Stimulated activated CD4-positive, alpha-beta T cell treated with anti-CD3 and anti-CD28 coated beads, Interleukin-15, amount 100 ng/mL, for 1 hour (primary cell): Measurements from ENCODE around the gene SLC35F3.

Experiments used
- DNase-seq, 2 donors: peaks; one replicate each; pipeline ENCODE4 v3.0.0-alpha.2; 2020; ENCODE audit warnings: low read depth in 1 of 2, low spot score in 1 of 2

Gene SLC35F3

GRCh38 chr1:233909195-233909594 lies 4.7 kb downstream of the SLC35F3 start:
- DNase-seq = no peak

GRCh38 chr1:233912447-233912846 lies 8.0 kb downstream of the SLC35F3 start:
- no peak for DNase-seq

- DNase-seq = no peak
These were observed 8.4 kb downstream of the SLC35F3 start for GRCh38 chr1:233912909-233913308.

GRCh38 chr1:233916706-233917105 lies 12.2 kb downstream of the SLC35F3 start:
- no peak for DNase-seq

- DNase-seq = no peak
These were observed 15.3 kb downstream of the SLC35F3 start for GRCh38 chr1:233919786-233920185.

- DNase-seq = no peak
These were observed 23.6 kb downstream of the SLC35F3 start for GRCh38 chr1:233928123-233928522.

- no peak for DNase-seq
These were observed 28.9 kb downstream of the SLC35F3 start for GRCh38 chr1:233933339-233933738.

GRCh38 chr1:233935297-233935868 lies 30.9 kb downstream of the SLC35F3 start:
- DNase-seq = no peak

GRCh38 chr1:233936422-233936821 lies 31.9 kb downstream of the SLC35F3 start:
- no peak for DNase-seq

- DNase-seq = no peak
These were observed 32.4 kb downstream of the SLC35F3 start for GRCh38 chr1:233936842-233937241.

- no peak for DNase-seq
These were observed 34.0 kb downstream of the SLC35F3 start for GRCh38 chr1:233938476-233938875.

GRCh38 chr1:233939451-233939850 lies 35.0 kb downstream of the SLC35F3 start:
- DNase-seq = no peak

- no peak for DNase-seq
These were observed 36.4 kb downstream of the SLC35F3 start for GRCh38 chr1:233940908-233941307.

- DNase-seq = no peak
These were observed 40.1 kb downstream of the SLC35F3 start for GRCh38 chr1:233944601-233945000.

- no peak for DNase-seq
These were observed 41.1 kb downstream of the SLC35F3 start for GRCh38 chr1:233945573-233945972.

GRCh38 chr1:233945979-233946378 lies 41.5 kb downstream of the SLC35F3 start:
- DNase-seq = no peak

- no peak for DNase-seq
These were observed 42.2 kb downstream of the SLC35F3 start for GRCh38 chr1:233946724-233947123.

- DNase-seq = no peak
These were observed 47.3 kb downstream of the SLC35F3 start for GRCh38 chr1:233951804-233952203.

- no peak for DNase-seq
These were observed 53.2 kb downstream of the SLC35F3 start for GRCh38 chr1:233957691-233958090.

GRCh38 chr1:233959102-233959501 lies 54.6 kb downstream of the SLC35F3 start:
- DNase-seq = no peak

GRCh38 chr1:233959971-233960370 lies 55.5 kb downstream of the SLC35F3 start:
- no peak for DNase-seq

- DNase-seq = no peak
These were observed 55.9 kb downstream of the SLC35F3 start for GRCh38 chr1:233960386-233960785.

- DNase-seq = no peak
These were observed 58.4 kb downstream of the SLC35F3 start for GRCh38 chr1:233962878-233963277.

- DNase-seq = no peak
These were observed 61.4 kb downstream of the SLC35F3 start for GRCh38 chr1:233965856-233966255.
